ENCODE measurements around the gene SCUBE2.

GRCh38 chr11:9077164-9077563, 14.2 kb downstream of the SCUBE2 start:
- no peak for TF ChIP-seq CTCF (conservative IDR thresholded peaks at IDR 0.05; ENCODE audit: low read depth, low read length)
- no peak for TF ChIP-seq EZH2phosphoT487 (IDR thresholded peaks at IDR 0.05; ENCODE audit: borderline replicate concordance, low read length)

Data from PC-3 (cell line).